Neural cell (in vitro differentiated cells): ENCODE measurements around the gene RASGRP4. TPM values are rescaled to one million over a fixed set of nuclear protein-coding genes. Genes with fewer than 3 reads are reported as not detected.

Experiments
- H2AFZ ChIP-seq: fragments of 200-600, 300-800 bp; sonication (generic), shearing (Covaris generic); 2 replicates; pipeline ENCODE4 v1.6.0; 2014; ENCODE audit warnings: low read depth, mild to moderate bottlenecking, antibody characterized with exemption, low read length, moderate library complexity
- H3F3A ChIP-seq: fragments of 200-600 bp; shearing (Covaris generic); 2 replicates; pipeline ENCODE4 v1.6.1; 2016; ENCODE audit warnings: mild to moderate bottlenecking, moderate library complexity, mixed read lengths, antibody characterized with exemption, low read length; ENCODE audit not compliant: insufficient read depth, poor library complexity, severe bottlenecking
- H3K27ac ChIP-seq: fragments of 200-600, 300-800 bp; sonication (generic), shearing (Covaris generic); 2 replicates; pipeline ENCODE4 v1.5.1; 2014; ENCODE audit warnings: mild to moderate bottlenecking, low read length, moderate library complexity
- H3K27me3 ChIP-seq: fragments of 300-800, 200-600 bp; sonication (generic), shearing (Covaris generic); 2 replicates; pipeline ENCODE4 v1.6.0; 2014; ENCODE audit warnings: mild to moderate bottlenecking, low read depth, low read length, moderate library complexity; ENCODE audit not compliant: insufficient read depth
- H3K36me3 ChIP-seq: fragments of 300-800, 200-600 bp; sonication (generic), shearing (Covaris generic); 2 replicates; pipeline ENCODE4 v1.5.1; 2014; ENCODE audit warnings: mild to moderate bottlenecking, antibody characterized with exemption, low read length, moderate library complexity; ENCODE audit not compliant: insufficient read depth
- H3K4me2 ChIP-seq: fragments of 300-800, 200-600 bp; sonication (generic), shearing (Covaris generic); 2 replicates; pipeline ENCODE4 v1.6.0; 2014; ENCODE audit warnings: mild to moderate bottlenecking, low read length
- H3K4me3 ChIP-seq: fragments of 300-800, 200-600 bp; sonication (generic), shearing (Covaris generic); 2 replicates; pipeline ENCODE4 v1.5.1; 2014; ENCODE audit warnings: mild to moderate bottlenecking, low read length, moderate library complexity
- H3K79me2 ChIP-seq: fragments of 200-600 bp; shearing (Covaris generic); replicated peaks from 2 replicates; pipeline ENCODE4 v1.6.0; 2014; ENCODE audit warnings: mild to moderate bottlenecking, low read length, moderate library complexity; ENCODE audit not compliant: insufficient read depth
- H3K9ac ChIP-seq: fragments of 300-800, 200-600 bp; sonication (generic), shearing (Covaris generic); 2 replicates; pipeline ENCODE4 v1.6.1; 2016; ENCODE audit warnings: mild to moderate bottlenecking, low read length, mixed read lengths
- H3K9me2 ChIP-seq: fragments of 200-600 bp; shearing (Covaris generic); 2 replicates; pipeline ENCODE4 v1.6.1; 2016; ENCODE audit warnings: mild to moderate bottlenecking, low read length, mixed read lengths; ENCODE audit not compliant: insufficient read depth
- H3K9me3 ChIP-seq: fragments of 200-600, 300-800 bp; sonication (generic), shearing (Covaris generic); 2 replicates; pipeline ENCODE4 v1.6.1; 2016; ENCODE audit warnings: mild to moderate bottlenecking, mixed run types, low read length, moderate library complexity, mixed read lengths
- H4K20me1 ChIP-seq: fragments of 200-600 bp; shearing (Covaris generic); 2 replicates; pipeline ENCODE4 v1.6.1; 2016; ENCODE audit warnings: mild to moderate bottlenecking, mixed run types; ENCODE audit not compliant: insufficient read depth
- EP300 ChIP-seq: fragments of 450-650 bp; conservative IDR thresholded peaks from 2 replicates; pipeline ENCODE4 v1.6.1; 2014; ENCODE audit warnings: antibody characterized with exemption, mild to moderate bottlenecking, moderate library complexity; ENCODE audit not compliant: poor library complexity, severe bottlenecking
- EZH2 ChIP-seq: fragments of 200-600, 300-800 bp; shearing (Covaris generic), sonication (generic); IDR thresholded peaks from 2 replicates; pipeline ENCODE4 v1.6.1; 2014; ENCODE audit warnings: antibody characterized with exemption, low read length, borderline replicate concordance, mild to moderate bottlenecking; ENCODE audit not compliant: insufficient read depth, poor library complexity, severe bottlenecking
- MXI1 ChIP-seq: fragments of 450-650 bp; conservative IDR thresholded peaks from 2 replicates; pipeline ENCODE4 v1.6.1; 2014; ENCODE audit warnings: antibody characterized with exemption, mild to moderate bottlenecking; ENCODE audit not compliant: poor library complexity, severe bottlenecking
- POLR2AphosphoS5 ChIP-seq: IDR thresholded peaks from 2 replicates; pipeline ENCODE4 v1.6.1; 2012
- RAD21 ChIP-seq: fragments of 450-650 bp; conservative IDR thresholded peaks from 2 replicates; pipeline ENCODE4 v1.6.1; 2014; ENCODE audit warnings: antibody characterized with exemption, mild to moderate bottlenecking, moderate library complexity
- REST ChIP-seq: IDR thresholded peaks from 2 replicates; pipeline ENCODE4 v1.6.1; 2012; ENCODE audit warnings: borderline replicate concordance
- SMC3 ChIP-seq: fragments of 450-650 bp; conservative IDR thresholded peaks from 2 replicates; pipeline ENCODE4 v1.6.1; 2014; ENCODE audit warnings: antibody characterized with exemption, mild to moderate bottlenecking, moderate library complexity; ENCODE audit not compliant: poor library complexity
- TAF1 ChIP-seq: IDR thresholded peaks from 2 replicates; pipeline ENCODE4 v1.6.1; 2012; ENCODE audit warnings: low read depth
- polyA plus RNA-seq: library from polyadenylated mRNA; depleted of rRNA; stranded (reverse); fragments of >200 nt; gene quantifications from 2 replicates; pipeline ENCODE4 v1.2.3, GENCODE V29; 2014
- TF ChIP-seq, protein P1 (sequence below): fragments of 450-650 bp; IDR thresholded peaks from 2 replicates; pipeline ENCODE4 v1.5.1; 2014; ENCODE audit warnings: antibody characterized with exemption, mild to moderate bottlenecking, moderate library complexity; ENCODE audit not compliant: poor library complexity, severe bottlenecking

The RASGRP4 gene
- polyA plus RNA-seq, 1 donor from 2014 or later: not detected

GRCh38 chr19:38434549-38435051 is 8.6 kb upstream of the RASGRP4 start:
- H2AFZ ChIP-seq: no peak overlapping the region
- H4K20me1 ChIP-seq: no peaks in the 10 kb centered on the region
- H3K9ac ChIP-seq: no peak overlapping the region
- H3K4me2 ChIP-seq: no peak overlapping the region
- H3F3A ChIP-seq: no peaks in the 10 kb centered on the region
- peaks cover 9% of the 10 kb centered on the region for H3K27me3 ChIP-seq
- no peaks in the 10 kb centered on the region for H3K36me3 ChIP-seq
- no peaks in the 10 kb centered on the region for H3K9me2 ChIP-seq
- no peaks in the 10 kb centered on the region for H3K9me3 ChIP-seq
- no peak overlapping the region for H3K4me3 ChIP-seq
- H3K79me2 ChIP-seq: no peaks in the 10 kb centered on the region
- no peak overlapping the region for H3K27ac ChIP-seq
- TF ChIP-seq POLR2AphosphoS5: no peak
- TF ChIP-seq MXI1: no peak
- no peak for TF ChIP-seq EP300
- TF ChIP-seq EZH2: no peak
- TF ChIP-seq, protein P1, sequence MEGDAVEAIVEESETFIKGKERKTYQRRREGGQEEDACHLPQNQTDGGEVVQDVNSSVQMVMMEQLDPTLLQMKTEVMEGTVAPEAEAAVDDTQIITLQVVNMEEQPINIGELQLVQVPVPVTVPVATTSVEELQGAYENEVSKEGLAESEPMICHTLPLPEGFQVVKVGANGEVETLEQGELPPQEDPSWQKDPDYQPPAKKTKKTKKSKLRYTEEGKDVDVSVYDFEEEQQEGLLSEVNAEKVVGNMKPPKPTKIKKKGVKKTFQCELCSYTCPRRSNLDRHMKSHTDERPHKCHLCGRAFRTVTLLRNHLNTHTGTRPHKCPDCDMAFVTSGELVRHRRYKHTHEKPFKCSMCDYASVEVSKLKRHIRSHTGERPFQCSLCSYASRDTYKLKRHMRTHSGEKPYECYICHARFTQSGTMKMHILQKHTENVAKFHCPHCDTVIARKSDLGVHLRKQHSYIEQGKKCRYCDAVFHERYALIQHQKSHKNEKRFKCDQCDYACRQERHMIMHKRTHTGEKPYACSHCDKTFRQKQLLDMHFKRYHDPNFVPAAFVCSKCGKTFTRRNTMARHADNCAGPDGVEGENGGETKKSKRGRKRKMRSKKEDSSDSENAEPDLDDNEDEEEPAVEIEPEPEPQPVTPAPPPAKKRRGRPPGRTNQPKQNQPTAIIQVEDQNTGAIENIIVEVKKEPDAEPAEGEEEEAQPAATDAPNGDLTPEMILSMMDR: no peak
- no peak for TF ChIP-seq TAF1
- no peak for TF ChIP-seq REST
- no peak for TF ChIP-seq SMC3
- TF ChIP-seq RAD21: no peak

DNA sequence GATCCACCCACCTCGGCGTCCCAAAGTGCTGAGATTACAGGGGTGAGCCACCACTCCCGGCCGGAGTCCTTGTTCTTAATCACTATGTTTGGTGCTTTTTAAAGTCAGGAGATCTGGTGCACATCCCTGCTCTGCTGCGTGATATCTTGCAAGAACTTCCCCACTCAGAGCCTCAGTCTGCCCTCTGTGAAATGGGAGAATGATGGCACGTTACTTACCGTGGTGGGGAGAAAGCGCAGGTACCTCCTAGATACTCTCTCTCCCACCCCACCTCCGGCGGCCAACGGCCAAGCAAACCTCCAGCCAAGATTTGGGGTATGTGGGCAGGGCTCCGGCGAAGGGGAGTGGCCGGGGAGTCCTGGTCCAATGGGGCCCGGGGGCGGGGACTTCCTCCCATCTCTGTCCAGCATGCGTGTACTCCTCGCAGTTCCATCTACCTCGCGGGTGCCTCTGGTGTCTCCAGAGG is 7.3 kb upstream of the RASGRP4 start, which contains the start of gene RYR1:
Gene RYR1, plus strand, starts transcription at position 424 of the 466 bp plus-strand sequence. CDS start 139 bp downstream, outside the sequence.
- H3K9ac ChIP-seq: no peak within 1 kb of the TSS

More for the DNA sequence above, 7.3 kb upstream of the RASGRP4 start, which contains the start of gene RYR1:
- Histone ChIP-seq H3K9me3 (no peaks in the 10 kb centered on the region), H3K9me2 (no peaks in the 10 kb centered on the region), H4K20me1 (no peaks in the 10 kb centered on the region), H3K4me3 (no peak within 1 kb of the TSS), H3K36me3 (no peaks in the 10 kb centered on the region), H2AFZ (no peak within 1 kb of the TSS), H3K79me2 (no peaks in the 10 kb centered on the region), H3K27ac (no peak within 1 kb of the TSS), H3K27me3 (peaks cover 9% of the 10 kb centered on the region), H3F3A (no peaks in the 10 kb centered on the region), H3K4me2 (no peak within 1 kb of the TSS)
- TF ChIP-seq, protein P1: no peak
- no peak for TF ChIP-seq POLR2AphosphoS5
- no peak for TF ChIP-seq MXI1
- no peak for TF ChIP-seq RAD21
- no peak for TF ChIP-seq TAF1
- TF ChIP-seq REST: no peak
